Choroid plexus epithelial cell (primary cell): ENCODE results near the gene TMEM213.

Experiments used
- DNase-seq: peaks from one replicate; pipeline ENCODE4 v3.0.0-alpha.2; 2010; ENCODE audit warnings: low read depth
- H3K4me3 ChIP-seq: 2 replicates; pipeline ENCODE4 v1.5.1; 2011; ENCODE audit warnings: low read depth, mild to moderate bottlenecking, control low read depth, low read length, moderate library complexity
- CTCF ChIP-seq: conservative IDR thresholded peaks from 2 replicates; pipeline ENCODE4 v1.5.1; 2011; ENCODE audit warnings: low read depth, mild to moderate bottlenecking, control low read depth, inconsistent platforms, low read length, moderate library complexity

The TMEM213 gene

GRCh38 chr7:138797715-138798320 lies at the start of gene TMEM213, which contains the start of gene ATP6V0A4:
Gene TMEM213 (plus strand): TSS chr7:138797994. CDS start chr7:138798105, 111 bp downstream.
Gene ATP6V0A4 (minus strand): TSS chr7:138798196. CDS start chr7:138771247, 26,949 bp downstream.
- no peak for TF ChIP-seq CTCF
- DNase-seq = no peak
- no peak within 1 kb of the TSS for H3K4me3 ChIP-seq

- no peak for TF ChIP-seq CTCF
- no peak for DNase-seq
These were observed 49.1 kb upstream of the TMEM213 start for GRCh38 chr7:138748666-138749065.

GRCh38 chr7:138749960-138750359 lies 47.8 kb upstream of the TMEM213 start:
- no peak overlapping the region for H3K4me3 ChIP-seq
- DNase-seq = no peak
- TF ChIP-seq CTCF = no peak

More at GRCh38 chr7:138748666-138749065, 49.1 kb upstream of the TMEM213 start:
- H3K4me3 ChIP-seq = no peak overlapping the region

GRCh38 chr7:138750473-138750872 lies 47.3 kb upstream of the TMEM213 start:
- DNase-seq = no peak
- no peak overlapping the region for H3K4me3 ChIP-seq
- TF ChIP-seq CTCF = no peak

- no peak for TF ChIP-seq CTCF
- H3K4me3 ChIP-seq = no peak overlapping the region
- DNase-seq = no peak
These were observed 46.8 kb upstream of the TMEM213 start for GRCh38 chr7:138750901-138751464.

GRCh38 chr7:138752518-138753149 lies 45.2 kb upstream of the TMEM213 start:
- no peak overlapping the region for H3K4me3 ChIP-seq
- TF ChIP-seq CTCF = no peak
- DNase-seq = no peak

- H3K4me3 ChIP-seq = no peak overlapping the region
- no peak for TF ChIP-seq CTCF
- DNase-seq = no peak
These were observed 44.7 kb upstream of the TMEM213 start for GRCh38 chr7:138753150-138753518.
